GM12878 (cell line): ENCODE results near the gene ADGRF1. TPM values are rescaled to one million over a fixed set of nuclear protein-coding genes. Genes with fewer than 3 reads are reported as not detected.

ENCODE experiments used
- ATAC-seq: fragments of 200-7000 bp; cut with Tn5 transposase; 3 replicates; pipeline ENCODE4 v1.9.1; 2020; ENCODE audit warnings: mild to moderate bottlenecking, moderate library complexity
- BruUV-seq: library from RNA; stranded (reverse); fragments of 400-500 nt; replicated peaks from 2 replicates; lab custom pipeline; 2021; lab: Mats Ljungman, UMichigan
- CTCF ChIA-PET: fragments of 300-600 bp; sonication (Branson Sonifier 250); formaldehyde crosslinking; extraction: SDS; loops from one replicate; lab custom pipeline; 2021; ENCODE audit warnings: inconsistent platforms; lab: Yijun Ruan, JAX
- POLR2A ChIA-PET: fragments of 350-600 bp; formaldehyde crosslinking; extraction: SDS; loops from one replicate; lab custom pipeline; 2021; ENCODE audit warnings: inconsistent platforms; lab: Charles Lee
- RAD21 ChIA-PET: fragments of 300-600 bp; sonication (Branson Sonifier 250); formaldehyde crosslinking; loops from one replicate; lab custom pipeline; 2023; ENCODE audit warnings: antibody characterized with exemption; ENCODE audit not compliant: unreplicated experiment; lab: Charles Lee
- SMC1A ChIA-PET: fragments of 300-600 bp; sonication (Branson Sonifier 250); formaldehyde crosslinking; loops from one replicate; lab custom pipeline; 2023; ENCODE audit not compliant: unreplicated experiment, uncharacterized antibody; lab: Charles Lee
- DNase-seq: peaks from one replicate; pipeline ENCODE4 v3.0.0-alpha.2; 2011; ENCODE audit warnings: low read depth, low spot score
- FAIRE-seq: peaks from 3 replicates; lab custom pipeline; 2011; peaks lifted over from hg19 to GRCh38; lab: Jason Lieb, UNC
- H2AFZ ChIP-seq: 2 replicates; pipeline ENCODE4 v1.6.0; 2011; ENCODE audit warnings: low read depth, low read length, control low read depth; ENCODE audit not compliant: control insufficient read depth
- H3K27ac ChIP-seq: 2 replicates; pipeline ENCODE4 v1.5.1; 2011; ENCODE audit warnings: control low read depth; ENCODE audit not compliant: control insufficient read depth, insufficient read depth
- H3K27me3 ChIP-seq, 2 experiments: replicated peaks in 1 of 2; 2 replicates each; pipeline versions ENCODE4 v1.6.0 to v1.6.1; 2011; ENCODE audit warnings: low read length in 1 of 2; ENCODE audit not compliant: control insufficient read depth in 2 of 2, insufficient read depth in 2 of 2
- H3K36me3 ChIP-seq, 2 experiments: 2 replicates each; pipeline ENCODE4 v1.5.1; 2011; ENCODE audit warnings: low read length in 1 of 2; ENCODE audit not compliant: control insufficient read depth in 2 of 2, insufficient read depth in 2 of 2
- H3K4me1 ChIP-seq: 2 replicates; pipeline ENCODE4 v1.6.1; 2011; ENCODE audit warnings: mild to moderate bottlenecking, low read length, moderate library complexity, mixed read lengths; ENCODE audit not compliant: control insufficient read depth, insufficient read depth
- H3K4me2 ChIP-seq: 2 replicates; pipeline ENCODE4 v1.6.0; 2011; ENCODE audit warnings: control low read depth; ENCODE audit not compliant: control insufficient read depth, insufficient read depth
- H3K4me3 ChIP-seq: fragments of 200-600 bp; sonication (generic); 2 replicates; pipeline ENCODE4 v1.5.1; 2016
- H3K79me2 ChIP-seq: 2 replicates; pipeline ENCODE4 v1.6.0; 2011; ENCODE audit warnings: low read length; ENCODE audit not compliant: control insufficient read depth, insufficient read depth
- H3K9ac ChIP-seq: 2 replicates; pipeline ENCODE4 v1.8.0; 2011; ENCODE audit warnings: low read length, control low read depth, mixed read lengths; ENCODE audit not compliant: control insufficient read depth, insufficient read depth
- H3K9me3 ChIP-seq: replicated peaks from 3 replicates; pipeline ENCODE4 v1.5.1; 2011; ENCODE audit warnings: mild to moderate bottlenecking, low read length; ENCODE audit not compliant: control insufficient read depth, insufficient read depth
- H4K20me1 ChIP-seq: 2 replicates; pipeline ENCODE4 v1.6.0; 2011; ENCODE audit not compliant: control insufficient read depth, insufficient read depth
- FOXK2 ChIP-seq: fragments of 450-650 bp; IDR thresholded peaks from 2 replicates; pipeline ENCODE4 v1.6.1; 2017; ENCODE audit warnings: mild to moderate bottlenecking, moderate library complexity
- RAD21 ChIP-seq: IDR thresholded peaks from 2 replicates; pipeline ENCODE4 v1.6.1; 2011; ENCODE audit warnings: mild to moderate bottlenecking, low read depth, low read length, moderate library complexity; ENCODE audit not compliant: insufficient read depth
- SMC3 ChIP-seq: IDR thresholded peaks from 2 replicates; pipeline ENCODE4 v1.6.1; 2011; ENCODE audit warnings: low read length, improper control_type of control experiment, borderline replicate concordance
- WGBS: methylation state at CpG from one replicate; pipeline ENCODE4 v1.1.6; 2016; ENCODE audit warnings: low lambda C conversion rate; ENCODE audit not compliant: insufficient replicate concordance, insufficient coverage; ENCODE audit errors: missing lambda C conversion rate; 5-methylcytosine and 5-hydroxymethylcytosine counted together
- in situ Hi-C: fragments of 300-500 bp; cut with MboI; formaldehyde crosslinking; loops from 9 replicates; pipeline ENCODE4 v1.14.3; 2018; ENCODE audit warnings: mixed read lengths
- intact Hi-C: fragments of 100-400 bp; cut with micrococcal nuclease; formaldehyde crosslinking; loops from one replicate; pipeline ENCODE4 v1.14.2; 2022; ENCODE audit not compliant: unreplicated experiment
- polyA plus RNA-seq, 11 experiments: library from polyadenylated mRNA; depleted of rRNA in 4 of 11; unstranded in 6 of 11; stranded (reverse) in 5 of 11; fragments of >200 nt; fragmentation: Nextera tagmentation in 4 of 11; fragmentation: Illumina TruSeq in 1 of 11; extraction: Ambion mirVana in 4 of 11; extraction: Trizol in 1 of 11; gene quantifications; 1 replicate in 1 of 11; 2 replicates in 10 of 11; pipeline versions ENCODE4 v1.2.1 to v1.2.3, GENCODE V29; 2011 to 2016; ENCODE audit warnings: inconsistent platforms in 2 of 11, missing spikeins in 2 of 11, low read depth in 1 of 11
- total RNA-seq, 4 experiments: library from RNA; depleted of rRNA in 3 of 4; stranded (reverse); fragments of >200 nt in 3 of 4; fragmentation: Illumina TruSeq in 1 of 4; extraction: Trizol in 1 of 4; gene quantifications; 2 replicates each; pipeline versions ENCODE4 v1.2.1 to v1.2.3, GENCODE V29; 2013 to 2021
- TF ChIP-seq, protein P1 (sequence below): fragments of 450-650 bp; IDR thresholded peaks from 2 replicates; pipeline ENCODE4 v1.6.1; 2017; ENCODE audit warnings: mild to moderate bottlenecking, moderate library complexity
- TF ChIP-seq, protein P2 (sequence below): IDR thresholded peaks from 2 replicates; pipeline ENCODE4 v1.6.1; 2012; ENCODE audit warnings: mild to moderate bottlenecking, low read depth, low read length
- TF ChIP-seq, protein P3 (sequence below): fragments of 450-650 bp; IDR thresholded peaks from 2 replicates; pipeline ENCODE4 v1.6.1; 2017; ENCODE audit warnings: borderline replicate concordance
- TF ChIP-seq, protein P4 (sequence below), 3 experiments: IDR thresholded peaks in 2 of 3; conservative IDR thresholded peaks in 1 of 3; 2 replicates each; pipeline ENCODE4 v1.5.1; 2011; ENCODE audit warnings: low read depth in 3 of 3, low read length in 3 of 3, mild to moderate bottlenecking in 3 of 3, control low read depth in 2 of 3, moderate library complexity in 2 of 3, inconsistent platforms in 1 of 3, mixed read lengths in 1 of 3; ENCODE audit not compliant: control insufficient read depth in 2 of 3, insufficient read depth in 1 of 3; ENCODE audit errors: extremely low read depth in 1 of 3

ADGRF1 gene
- total and polyA plus RNA-seq, 10 of the 15 experiments (the other 5 are each of a cell fraction or from before 2014, with no cell fraction given), result 0.05 TPM; not detected in 9

DNA sequence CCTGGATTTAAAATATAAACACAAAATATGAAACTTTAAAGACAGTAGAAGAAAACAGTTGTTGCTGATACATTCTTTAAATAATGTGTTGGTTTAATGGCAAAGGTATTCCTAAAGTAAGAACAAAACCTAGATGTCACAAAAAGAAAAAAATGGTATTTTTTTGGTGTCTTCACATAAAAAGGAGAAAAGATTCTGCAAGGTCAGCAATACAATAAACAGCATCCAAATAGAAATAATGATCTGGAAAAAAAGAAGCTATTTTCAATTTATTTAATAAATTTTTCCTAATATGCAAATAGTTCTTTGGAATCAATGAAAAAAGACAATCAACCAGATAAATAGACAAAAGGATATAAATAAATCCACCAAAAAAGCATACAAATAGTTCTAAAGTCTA is 6.5 kb upstream of the ADGRF1 start (continued):
- TF ChIP-seq, protein P1, sequence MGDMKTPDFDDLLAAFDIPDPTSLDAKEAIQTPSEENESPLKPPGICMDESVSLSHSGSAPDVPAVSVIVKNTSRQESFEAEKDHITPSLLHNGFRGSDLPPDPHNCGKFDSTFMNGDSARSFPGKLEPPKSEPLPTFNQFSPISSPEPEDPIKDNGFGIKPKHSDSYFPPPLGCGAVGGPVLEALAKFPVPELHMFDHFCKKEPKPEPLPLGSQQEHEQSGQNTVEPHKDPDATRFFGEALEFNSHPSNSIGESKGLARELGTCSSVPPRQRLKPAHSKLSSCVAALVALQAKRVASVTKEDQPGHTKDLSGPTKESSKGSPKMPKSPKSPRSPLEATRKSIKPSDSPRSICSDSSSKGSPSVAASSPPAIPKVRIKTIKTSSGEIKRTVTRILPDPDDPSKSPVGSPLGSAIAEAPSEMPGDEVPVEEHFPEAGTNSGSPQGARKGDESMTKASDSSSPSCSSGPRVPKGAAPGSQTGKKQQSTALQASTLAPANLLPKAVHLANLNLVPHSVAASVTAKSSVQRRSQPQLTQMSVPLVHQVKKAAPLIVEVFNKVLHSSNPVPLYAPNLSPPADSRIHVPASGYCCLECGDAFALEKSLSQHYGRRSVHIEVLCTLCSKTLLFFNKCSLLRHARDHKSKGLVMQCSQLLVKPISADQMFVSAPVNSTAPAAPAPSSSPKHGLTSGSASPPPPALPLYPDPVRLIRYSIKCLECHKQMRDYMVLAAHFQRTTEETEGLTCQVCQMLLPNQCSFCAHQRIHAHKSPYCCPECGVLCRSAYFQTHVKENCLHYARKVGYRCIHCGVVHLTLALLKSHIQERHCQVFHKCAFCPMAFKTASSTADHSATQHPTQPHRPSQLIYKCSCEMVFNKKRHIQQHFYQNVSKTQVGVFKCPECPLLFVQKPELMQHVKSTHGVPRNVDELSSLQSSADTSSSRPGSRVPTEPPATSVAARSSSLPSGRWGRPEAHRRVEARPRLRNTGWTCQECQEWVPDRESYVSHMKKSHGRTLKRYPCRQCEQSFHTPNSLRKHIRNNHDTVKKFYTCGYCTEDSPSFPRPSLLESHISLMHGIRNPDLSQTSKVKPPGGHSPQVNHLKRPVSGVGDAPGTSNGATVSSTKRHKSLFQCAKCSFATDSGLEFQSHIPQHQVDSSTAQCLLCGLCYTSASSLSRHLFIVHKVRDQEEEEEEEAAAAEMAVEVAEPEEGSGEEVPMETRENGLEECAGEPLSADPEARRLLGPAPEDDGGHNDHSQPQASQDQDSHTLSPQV, result no peak

DNA sequence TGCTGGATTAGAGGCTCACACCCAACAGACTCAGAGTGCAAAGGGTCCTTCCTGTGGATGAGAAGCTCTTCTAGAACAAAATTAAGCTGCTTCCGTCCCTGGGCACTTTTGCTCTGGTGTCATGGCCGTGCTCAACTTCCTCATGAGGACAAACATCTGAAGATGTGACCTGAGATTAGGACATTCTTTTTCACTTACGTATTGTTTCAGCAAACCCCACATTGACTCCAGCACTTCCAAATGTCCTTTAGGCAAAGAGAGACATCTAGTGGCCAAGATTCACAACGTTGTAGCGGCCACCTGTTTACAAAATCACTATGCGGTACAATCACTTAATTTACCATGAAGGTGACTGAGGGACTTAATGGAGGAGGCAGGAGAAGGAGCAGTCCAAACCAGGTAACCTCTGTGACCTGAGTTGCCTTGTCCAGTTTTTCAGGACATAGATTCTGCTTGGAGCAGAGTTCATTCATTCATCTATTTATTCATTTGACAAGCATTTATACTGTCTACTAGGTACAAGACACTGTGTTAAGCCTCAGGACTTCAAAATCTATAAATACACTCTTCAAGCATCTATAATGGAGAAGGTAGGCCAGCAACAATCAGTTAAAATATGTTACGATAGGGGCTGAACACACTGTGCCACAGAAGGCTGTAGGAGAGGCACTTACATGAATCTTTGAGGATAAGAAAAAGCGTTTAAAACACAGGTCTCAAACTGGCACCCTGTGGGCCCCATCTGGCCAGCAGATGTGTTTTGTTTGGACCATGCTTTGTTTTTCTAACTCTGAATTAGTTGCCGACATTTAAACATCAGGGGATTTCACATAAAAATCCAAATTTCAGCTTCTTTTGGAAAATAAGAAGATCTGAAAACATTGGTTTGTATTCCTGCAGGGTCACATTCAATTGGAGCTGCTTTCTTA is 5.6 kb upstream of the ADGRF1 start:
- ATAC-seq, result peak; percentile 91
- H3K4me2 ChIP-seq, result no peak overlapping the region
- in situ Hi-C loops, result loop anchor here (10.0 kb wide), 1 partner anchor 193 kb away; no protein-coding TSS in a partner anchor

More for the DNA sequence above, 5.6 kb upstream of the ADGRF1 start:
- FAIRE-seq (peak; percentile 81), DNase-seq (peak; percentile 11)
- no peaks in the 10 kb centered on the region for H3K9me3 ChIP-seq
- H3K27ac ChIP-seq, result no peak overlapping the region
- intact Hi-C loops, result loop anchor here (1.0 to 2.0 kb wide), 2 partner anchors 198 to 627 kb away; no protein-coding TSS in a partner anchor
- POLR2A ChIA-PET, result no interaction called here
- no peak overlapping the region for H3K4me3 ChIP-seq
- SMC1A ChIA-PET, result interaction anchor here (0.5 to 1.0 kb wide), 2 partner anchors 20 to 30 kb away, joined by 3 read pairs; no protein-coding TSS in a partner anchor
- CTCF ChIA-PET, result interaction anchor here (0.7 to 4.0 kb wide), 5 partner anchors 18 to 957 kb away, joined by 3 to 25 read pairs (median 4); no protein-coding TSS in a partner anchor
- no peaks in the 10 kb centered on the region for H3K4me1 ChIP-seq
- no peak overlapping the region for H2AFZ ChIP-seq
- H3K27me3 ChIP-seq, result peaks cover 2 to 3% of the 10 kb centered on the region in 2 experiments; a peak in 3 of 4 replicates
- 16% methylated on average over 9 of the region's 9 CpGs for WGBS
- H3K36me3 ChIP-seq, result no peaks in the 10 kb centered on the region
- H4K20me1 ChIP-seq, result no peaks in the 10 kb centered on the region
- no peak overlapping the region for H3K9ac ChIP-seq
- no peaks in the 10 kb centered on the region for H3K79me2 ChIP-seq
- peak; percentile 79 for TF ChIP-seq RAD21
- TF ChIP-seq, protein P2, sequence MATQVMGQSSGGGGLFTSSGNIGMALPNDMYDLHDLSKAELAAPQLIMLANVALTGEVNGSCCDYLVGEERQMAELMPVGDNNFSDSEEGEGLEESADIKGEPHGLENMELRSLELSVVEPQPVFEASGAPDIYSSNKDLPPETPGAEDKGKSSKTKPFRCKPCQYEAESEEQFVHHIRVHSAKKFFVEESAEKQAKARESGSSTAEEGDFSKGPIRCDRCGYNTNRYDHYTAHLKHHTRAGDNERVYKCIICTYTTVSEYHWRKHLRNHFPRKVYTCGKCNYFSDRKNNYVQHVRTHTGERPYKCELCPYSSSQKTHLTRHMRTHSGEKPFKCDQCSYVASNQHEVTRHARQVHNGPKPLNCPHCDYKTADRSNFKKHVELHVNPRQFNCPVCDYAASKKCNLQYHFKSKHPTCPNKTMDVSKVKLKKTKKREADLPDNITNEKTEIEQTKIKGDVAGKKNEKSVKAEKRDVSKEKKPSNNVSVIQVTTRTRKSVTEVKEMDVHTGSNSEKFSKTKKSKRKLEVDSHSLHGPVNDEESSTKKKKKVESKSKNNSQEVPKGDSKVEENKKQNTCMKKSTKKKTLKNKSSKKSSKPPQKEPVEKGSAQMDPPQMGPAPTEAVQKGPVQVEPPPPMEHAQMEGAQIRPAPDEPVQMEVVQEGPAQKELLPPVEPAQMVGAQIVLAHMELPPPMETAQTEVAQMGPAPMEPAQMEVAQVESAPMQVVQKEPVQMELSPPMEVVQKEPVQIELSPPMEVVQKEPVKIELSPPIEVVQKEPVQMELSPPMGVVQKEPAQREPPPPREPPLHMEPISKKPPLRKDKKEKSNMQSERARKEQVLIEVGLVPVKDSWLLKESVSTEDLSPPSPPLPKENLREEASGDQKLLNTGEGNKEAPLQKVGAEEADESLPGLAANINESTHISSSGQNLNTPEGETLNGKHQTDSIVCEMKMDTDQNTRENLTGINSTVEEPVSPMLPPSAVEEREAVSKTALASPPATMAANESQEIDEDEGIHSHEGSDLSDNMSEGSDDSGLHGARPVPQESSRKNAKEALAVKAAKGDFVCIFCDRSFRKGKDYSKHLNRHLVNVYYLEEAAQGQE, result no peak
- peak; percentile 50; the same call in 1 of the 2 replicates for TF ChIP-seq SMC3
- TF ChIP-seq, protein P3, sequence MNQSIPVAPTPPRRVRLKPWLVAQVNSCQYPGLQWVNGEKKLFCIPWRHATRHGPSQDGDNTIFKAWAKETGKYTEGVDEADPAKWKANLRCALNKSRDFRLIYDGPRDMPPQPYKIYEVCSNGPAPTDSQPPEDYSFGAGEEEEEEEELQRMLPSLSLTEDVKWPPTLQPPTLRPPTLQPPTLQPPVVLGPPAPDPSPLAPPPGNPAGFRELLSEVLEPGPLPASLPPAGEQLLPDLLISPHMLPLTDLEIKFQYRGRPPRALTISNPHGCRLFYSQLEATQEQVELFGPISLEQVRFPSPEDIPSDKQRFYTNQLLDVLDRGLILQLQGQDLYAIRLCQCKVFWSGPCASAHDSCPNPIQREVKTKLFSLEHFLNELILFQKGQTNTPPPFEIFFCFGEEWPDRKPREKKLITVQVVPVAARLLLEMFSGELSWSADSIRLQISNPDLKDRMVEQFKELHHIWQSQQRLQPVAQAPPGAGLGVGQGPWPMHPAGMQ, result no peak
- TF ChIP-seq, protein P4, sequence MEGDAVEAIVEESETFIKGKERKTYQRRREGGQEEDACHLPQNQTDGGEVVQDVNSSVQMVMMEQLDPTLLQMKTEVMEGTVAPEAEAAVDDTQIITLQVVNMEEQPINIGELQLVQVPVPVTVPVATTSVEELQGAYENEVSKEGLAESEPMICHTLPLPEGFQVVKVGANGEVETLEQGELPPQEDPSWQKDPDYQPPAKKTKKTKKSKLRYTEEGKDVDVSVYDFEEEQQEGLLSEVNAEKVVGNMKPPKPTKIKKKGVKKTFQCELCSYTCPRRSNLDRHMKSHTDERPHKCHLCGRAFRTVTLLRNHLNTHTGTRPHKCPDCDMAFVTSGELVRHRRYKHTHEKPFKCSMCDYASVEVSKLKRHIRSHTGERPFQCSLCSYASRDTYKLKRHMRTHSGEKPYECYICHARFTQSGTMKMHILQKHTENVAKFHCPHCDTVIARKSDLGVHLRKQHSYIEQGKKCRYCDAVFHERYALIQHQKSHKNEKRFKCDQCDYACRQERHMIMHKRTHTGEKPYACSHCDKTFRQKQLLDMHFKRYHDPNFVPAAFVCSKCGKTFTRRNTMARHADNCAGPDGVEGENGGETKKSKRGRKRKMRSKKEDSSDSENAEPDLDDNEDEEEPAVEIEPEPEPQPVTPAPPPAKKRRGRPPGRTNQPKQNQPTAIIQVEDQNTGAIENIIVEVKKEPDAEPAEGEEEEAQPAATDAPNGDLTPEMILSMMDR (IDR thresholded peaks at IDR 0.05 in 2 of 3, conservative IDR thresholded peaks at IDR 0.05 in 1 of 3; ENCODE audit: control insufficient read depth in 2 of 3, extremely low read depth in 1 of 3, insufficient read depth in 1 of 3, low read depth in 3 of 3, low read length in 3 of 3), result peak; percentile 64 to 79 (median 76); a peak in 5 of 6 replicates
- peak; percentile 44 for TF ChIP-seq FOXK2
- no TSS peak for BruUV-seq
- RAD21 ChIA-PET, result no interaction called here
